Fibroblast of mammary gland (primary cell): ENCODE results near the gene SLC6A7.
A peak's percentile ranks its signal among the peaks of the same experiment; 100 is the strongest.

ENCODE experiments used
- DNase-seq: peaks from one replicate; pipeline ENCODE4 v3.0.0-alpha.2; 2010; ENCODE audit warnings: low read depth
- H3K4me3 ChIP-seq: 2 replicates; pipeline ENCODE4 v1.5.1; 2011; ENCODE audit warnings: low read depth, mild to moderate bottlenecking, low read length, moderate library complexity; ENCODE audit not compliant: control insufficient read depth
- TF ChIP-seq, protein P1 (sequence below): conservative IDR thresholded peaks from 2 replicates; pipeline ENCODE4 v1.5.1; 2011; ENCODE audit warnings: low read depth, low read length, inconsistent platforms; ENCODE audit not compliant: control insufficient read depth, insufficient read depth

The SLC6A7 gene

DNA sequence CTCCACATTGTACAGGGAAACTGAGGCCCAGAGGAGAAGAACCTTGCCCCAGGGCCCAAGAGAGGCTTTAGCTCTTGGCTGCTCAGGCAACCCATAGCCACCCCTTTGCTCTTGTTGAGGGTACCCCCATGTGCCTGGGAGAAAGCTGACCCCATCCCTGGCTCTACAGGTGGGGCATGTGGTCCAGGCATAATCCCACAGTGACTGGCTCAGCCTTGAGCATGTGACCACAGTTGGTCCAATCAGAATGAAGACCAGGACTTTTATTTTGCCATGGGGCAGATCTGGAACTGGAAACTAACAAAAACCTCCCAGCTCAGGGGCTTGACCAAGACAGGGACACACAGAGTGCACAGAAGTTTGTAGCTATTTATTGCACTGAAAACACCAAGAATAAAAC, 29.3 kb downstream of the SLC6A7 start:
- TF ChIP-seq, protein P1, sequence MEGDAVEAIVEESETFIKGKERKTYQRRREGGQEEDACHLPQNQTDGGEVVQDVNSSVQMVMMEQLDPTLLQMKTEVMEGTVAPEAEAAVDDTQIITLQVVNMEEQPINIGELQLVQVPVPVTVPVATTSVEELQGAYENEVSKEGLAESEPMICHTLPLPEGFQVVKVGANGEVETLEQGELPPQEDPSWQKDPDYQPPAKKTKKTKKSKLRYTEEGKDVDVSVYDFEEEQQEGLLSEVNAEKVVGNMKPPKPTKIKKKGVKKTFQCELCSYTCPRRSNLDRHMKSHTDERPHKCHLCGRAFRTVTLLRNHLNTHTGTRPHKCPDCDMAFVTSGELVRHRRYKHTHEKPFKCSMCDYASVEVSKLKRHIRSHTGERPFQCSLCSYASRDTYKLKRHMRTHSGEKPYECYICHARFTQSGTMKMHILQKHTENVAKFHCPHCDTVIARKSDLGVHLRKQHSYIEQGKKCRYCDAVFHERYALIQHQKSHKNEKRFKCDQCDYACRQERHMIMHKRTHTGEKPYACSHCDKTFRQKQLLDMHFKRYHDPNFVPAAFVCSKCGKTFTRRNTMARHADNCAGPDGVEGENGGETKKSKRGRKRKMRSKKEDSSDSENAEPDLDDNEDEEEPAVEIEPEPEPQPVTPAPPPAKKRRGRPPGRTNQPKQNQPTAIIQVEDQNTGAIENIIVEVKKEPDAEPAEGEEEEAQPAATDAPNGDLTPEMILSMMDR, result no peak
- peak; percentile 12 for DNase-seq

DNA sequence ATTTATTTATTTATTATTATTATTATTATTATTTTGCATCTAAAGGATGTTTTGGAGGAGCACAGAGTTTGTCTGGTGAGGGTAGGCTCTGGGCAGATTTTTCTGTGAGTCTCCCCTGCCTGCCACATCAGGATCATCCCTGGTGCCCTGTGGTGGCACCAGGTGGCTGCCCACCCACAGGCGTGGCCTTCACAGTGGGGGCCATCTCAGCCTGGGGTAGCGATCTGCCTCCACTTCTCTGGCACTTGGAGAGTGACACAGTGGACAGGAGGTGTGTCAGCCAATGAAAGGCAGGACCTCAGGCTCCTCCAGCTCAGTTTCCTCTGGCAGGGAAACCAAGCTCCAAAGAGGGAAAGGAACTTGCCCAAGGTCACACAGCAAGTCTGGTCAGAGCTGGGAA, 30.0 kb downstream of the SLC6A7 start:
- TF ChIP-seq, protein P1, result no peak
- DNase-seq, result no peak
- no peak overlapping the region for H3K4me3 ChIP-seq

More for the DNA sequence above, 29.3 kb downstream of the SLC6A7 start:
- H3K4me3 ChIP-seq, result no peak overlapping the region

DNA sequence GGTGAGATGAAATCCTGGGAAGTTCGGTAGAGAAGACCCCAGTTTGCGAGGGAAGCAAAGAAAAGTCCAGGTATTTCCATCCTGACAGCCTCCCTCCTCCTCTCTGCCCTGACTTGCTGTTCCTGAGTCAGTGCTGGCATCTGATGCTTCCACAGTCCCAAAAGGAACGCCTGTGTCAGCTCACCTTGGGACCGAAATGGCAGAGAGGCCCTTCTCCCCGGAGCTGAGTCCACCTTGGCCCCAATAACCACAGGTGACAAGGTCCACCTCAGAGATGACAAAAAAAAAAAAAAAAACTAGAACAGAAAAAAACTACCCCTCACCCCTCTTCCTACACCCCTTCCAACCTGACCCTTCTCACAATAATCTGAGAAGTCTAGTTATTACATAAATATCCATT, 31.6 kb downstream of the SLC6A7 start:
- TF ChIP-seq, protein P1, result no peak
- no peak overlapping the region for H3K4me3 ChIP-seq
- DNase-seq, result no peak

DNA sequence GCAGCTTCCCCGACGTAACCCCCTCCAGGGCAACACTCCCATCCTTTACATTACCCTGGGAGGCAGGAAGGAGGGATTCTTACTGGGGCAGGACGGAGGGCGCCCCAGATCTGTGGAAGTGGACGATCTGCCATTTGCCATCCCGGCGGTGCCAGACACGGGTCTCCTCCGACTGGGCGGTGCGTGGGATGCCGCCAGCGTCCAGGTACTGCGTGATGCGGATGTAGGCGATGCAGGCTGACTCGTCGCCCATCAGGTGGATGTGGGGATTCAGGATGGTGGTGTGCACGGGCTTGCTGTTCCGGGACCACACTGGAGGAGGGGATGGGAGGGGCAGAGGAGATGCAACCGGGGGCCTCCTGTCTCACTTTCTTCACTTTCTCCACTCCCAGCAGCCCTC, 33.0 kb downstream of the SLC6A7 start:
- no peak overlapping the region for H3K4me3 ChIP-seq
- DNase-seq, result no peak
- TF ChIP-seq, protein P1, result no peak

DNA sequence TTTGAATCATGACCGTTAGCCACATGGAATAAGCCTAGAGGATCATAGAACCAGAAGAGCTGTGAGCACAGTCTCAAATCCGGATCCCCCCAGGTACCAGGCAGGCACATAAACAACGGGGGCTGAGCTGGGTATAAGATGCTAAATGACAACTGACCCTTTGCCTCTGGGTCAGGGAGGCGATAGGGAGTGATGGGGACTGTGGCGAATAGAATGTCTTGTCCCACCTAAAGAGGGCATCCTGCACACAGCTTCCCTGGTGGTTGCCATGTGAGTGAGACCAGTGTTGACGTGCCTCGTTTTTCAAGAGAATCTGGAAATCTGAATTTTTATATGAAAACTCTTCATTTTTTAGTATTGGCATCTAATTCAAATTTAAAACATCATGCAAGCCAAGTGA, 33.6 kb downstream of the SLC6A7 start:
- no peak for DNase-seq
- H3K4me3 ChIP-seq, result no peak overlapping the region
- TF ChIP-seq, protein P1, result no peak

DNA sequence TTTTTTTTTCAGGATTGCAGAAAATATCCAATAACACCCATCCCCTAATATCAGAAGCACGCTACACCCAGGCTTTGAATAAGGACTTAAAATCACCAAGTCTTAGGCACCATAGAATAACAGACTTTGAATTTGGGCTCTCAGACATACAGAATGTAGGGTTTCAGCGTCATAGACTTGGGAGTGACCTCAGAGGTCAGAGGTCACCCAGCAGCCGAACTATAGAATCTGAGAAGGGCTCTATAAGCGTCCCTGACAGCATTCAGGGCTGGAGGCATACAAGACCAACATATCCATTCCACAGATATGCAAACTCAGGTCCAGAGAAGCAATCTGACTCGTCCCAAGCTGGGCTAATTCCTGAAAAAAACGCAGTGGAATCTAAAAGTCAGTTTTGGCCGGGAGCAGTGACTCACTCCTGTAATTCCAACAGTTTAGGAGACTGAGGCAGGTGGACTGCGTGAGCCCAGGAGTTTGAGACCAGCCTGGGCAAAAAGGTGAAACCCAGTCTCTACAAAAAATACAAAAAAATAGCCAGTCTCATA, 34.7 kb downstream of the SLC6A7 start:
- TF ChIP-seq, protein P1, result no peak
- no peak overlapping the region for H3K4me3 ChIP-seq
- DNase-seq, result peak; percentile 19

DNA sequence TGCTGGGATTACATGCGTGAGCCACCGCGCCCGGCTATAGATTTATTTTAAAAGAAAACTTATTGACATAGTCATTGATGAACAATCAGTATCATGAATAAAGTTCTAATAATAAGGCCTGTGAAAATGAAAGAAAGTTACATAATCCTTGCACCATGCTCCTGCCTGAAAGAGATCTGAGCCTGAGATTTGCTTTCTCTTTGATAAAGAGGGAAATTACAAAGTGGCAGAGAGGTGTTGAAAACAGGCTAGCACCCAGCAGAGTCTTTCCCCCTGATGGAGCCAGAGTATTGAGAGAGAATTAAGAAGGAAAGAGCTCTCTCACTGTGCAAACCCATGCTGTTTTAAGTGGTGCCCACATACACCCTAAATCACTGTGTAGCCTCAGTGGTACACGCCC, 37.2 kb downstream of the SLC6A7 start:
- TF ChIP-seq, protein P1, result no peak
- H3K4me3 ChIP-seq, result no peak overlapping the region
- no peak for DNase-seq
